Natural killer cell (primary cell): ENCODE measurements around the gene ERCC5. TPM values are rescaled to one million over a fixed set of nuclear protein-coding genes. Genes with fewer than 3 reads are reported as not detected.

Source experiments
- ATAC-seq, 3 donors: fragments of 150-1000 bp in 2 of 3; fragments of 200-7000 bp in 1 of 3; cut with Tn5 transposase; 1 replicate in 1 of 3; 2 replicates in 2 of 3; pipeline ENCODE4 v1.10.0; 2021; ENCODE audit warnings: mild to moderate bottlenecking in 2 of 3, moderate library complexity in 2 of 3
- DNase-seq, 2 donors: peaks; one replicate each; pipeline versions ENCODE4 v3.0.0 to v3.0.0-alpha.2; 2013 to 2021; ENCODE audit warnings: mixed read lengths in 1 of 2
- H3K27ac ChIP-seq: one replicate; pipeline ENCODE4 v1.5.1; 2013; ENCODE audit warnings: mild to moderate bottlenecking, low read length
- H3K27me3 ChIP-seq: one replicate; pipeline ENCODE4 v1.6.1; 2013; ENCODE audit warnings: low read length; ENCODE audit not compliant: control insufficient read depth, insufficient read depth
- H3K36me3 ChIP-seq: one replicate; pipeline ENCODE4 v1.6.1; 2013; ENCODE audit warnings: low read length; ENCODE audit not compliant: control insufficient read depth, insufficient read depth
- H3K4me1 ChIP-seq: one replicate; pipeline ENCODE4 v1.6.1; 2013; ENCODE audit warnings: low read length; ENCODE audit not compliant: control insufficient read depth, insufficient read depth
- H3K4me3 ChIP-seq: one replicate; pipeline ENCODE4 v1.5.1; 2013; ENCODE audit warnings: low read length
- H3K9me3 ChIP-seq: one replicate; pipeline ENCODE4 v1.6.1; 2013; ENCODE audit warnings: low read length; ENCODE audit not compliant: control insufficient read depth, insufficient read depth
- H3K27ac Mint-ChIP-seq, 2 donors: one replicate each; pipeline ENCODE4 v1.8.0; 2022; ENCODE audit warnings: mild to moderate bottlenecking in 2 of 2, mixed read lengths in 2 of 2, moderate library complexity in 1 of 2
- H3K27me3 Mint-ChIP-seq, 2 donors: one replicate each; pipeline ENCODE4 v1.8.0; 2022; ENCODE audit warnings: low read depth in 2 of 2, mixed read lengths in 2 of 2
- H3K36me3 Mint-ChIP-seq: one replicate; pipeline ENCODE4 v1.8.0; 2022; ENCODE audit warnings: mixed read lengths
- H3K4me1 Mint-ChIP-seq, 2 donors: one replicate each; pipeline ENCODE4 v1.8.0; 2022; ENCODE audit warnings: mixed read lengths in 2 of 2
- H3K4me3 Mint-ChIP-seq: one replicate; pipeline ENCODE4 v1.8.0; 2022; ENCODE audit warnings: mild to moderate bottlenecking, moderate library complexity, mixed read lengths
- H3K9me3 Mint-ChIP-seq, 2 donors: one replicate each; pipeline ENCODE4 v1.8.0; 2022; ENCODE audit warnings: mixed read lengths in 2 of 2
- WGBS: methylation state at CpG from one replicate; pipeline ENCODE4 v1.1.7; 2013; ENCODE audit warnings: missing lambda C conversion rate; ENCODE audit not compliant: insufficient coverage; 5-methylcytosine and 5-hydroxymethylcytosine counted together
- intact Hi-C: fragments of 100-400 bp; cut with micrococcal nuclease; formaldehyde crosslinking; loops from one replicate; pipeline ENCODE4 v1.14.2; 2022
- total RNA-seq, 4 donors: library from RNA; stranded (reverse); fragments of 120-200 nt in 1 of 4; gene quantifications; one replicate each; pipeline versions ENCODE4 v1.2.3 to v1.2.4, GENCODE V29; 2013 to 2022
- TF ChIP-seq, protein P1 (sequence below): fragments of 200-600 bp; IDR thresholded peaks from one replicate; pipeline ENCODE4 v1.8.0; 2022; ENCODE audit warnings: antibody characterized with exemption

ERCC5 gene
- total RNA-seq, 3 donors from 2014 or later (not counting 1 experiment from before 2014, with no cell fraction given) = 110 to 127 (median 126) TPM

DNA sequence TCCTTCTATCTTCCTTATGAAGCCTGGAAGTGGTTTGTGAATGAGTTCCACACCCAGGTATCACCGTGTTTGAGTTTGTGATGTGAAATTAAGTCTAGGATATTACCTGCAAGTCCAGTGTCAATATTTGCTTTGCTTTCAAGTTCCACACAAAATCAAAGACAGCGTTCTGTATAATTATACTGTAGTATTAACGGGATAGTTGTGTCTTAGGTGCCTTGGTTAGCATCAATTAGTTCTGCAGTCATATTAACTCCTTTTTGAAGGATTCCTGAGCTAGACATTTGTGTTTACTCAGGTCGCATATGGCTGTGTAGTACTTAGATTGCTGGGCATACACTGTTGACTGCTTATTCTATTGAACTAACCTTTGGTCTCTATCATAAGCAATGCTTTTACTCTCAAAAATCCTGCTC lies 54.4 kb downstream of the ERCC5 start:
- Mint-ChIP-seq H3K36me3 (no peaks in the 10 kb centered on the region), H3K4me1 (no peaks in the 10 kb centered on the region), H3K4me3 (no peak overlapping the region), H3K27me3 (peaks cover 3 to 5% of the 10 kb centered on the region in 2 donors), H3K9me3 (no peaks in the 10 kb centered on the region), H3K27ac (no peak overlapping the region)
- no peak overlapping the region for H3K4me3 ChIP-seq
- H3K9me3 ChIP-seq = no peaks in the 10 kb centered on the region
- no peak for ATAC-seq
- no peak overlapping the region for H3K27ac ChIP-seq
- TF ChIP-seq, protein P1, sequence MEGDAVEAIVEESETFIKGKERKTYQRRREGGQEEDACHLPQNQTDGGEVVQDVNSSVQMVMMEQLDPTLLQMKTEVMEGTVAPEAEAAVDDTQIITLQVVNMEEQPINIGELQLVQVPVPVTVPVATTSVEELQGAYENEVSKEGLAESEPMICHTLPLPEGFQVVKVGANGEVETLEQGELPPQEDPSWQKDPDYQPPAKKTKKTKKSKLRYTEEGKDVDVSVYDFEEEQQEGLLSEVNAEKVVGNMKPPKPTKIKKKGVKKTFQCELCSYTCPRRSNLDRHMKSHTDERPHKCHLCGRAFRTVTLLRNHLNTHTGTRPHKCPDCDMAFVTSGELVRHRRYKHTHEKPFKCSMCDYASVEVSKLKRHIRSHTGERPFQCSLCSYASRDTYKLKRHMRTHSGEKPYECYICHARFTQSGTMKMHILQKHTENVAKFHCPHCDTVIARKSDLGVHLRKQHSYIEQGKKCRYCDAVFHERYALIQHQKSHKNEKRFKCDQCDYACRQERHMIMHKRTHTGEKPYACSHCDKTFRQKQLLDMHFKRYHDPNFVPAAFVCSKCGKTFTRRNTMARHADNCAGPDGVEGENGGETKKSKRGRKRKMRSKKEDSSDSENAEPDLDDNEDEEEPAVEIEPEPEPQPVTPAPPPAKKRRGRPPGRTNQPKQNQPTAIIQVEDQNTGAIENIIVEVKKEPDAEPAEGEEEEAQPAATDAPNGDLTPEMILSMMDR = no peak
- intact Hi-C loops = no loop called here
- DNase-seq = no peak
- WGBS = 96% methylated on average over 3 of the region's 4 CpGs
- no peaks in the 10 kb centered on the region for H3K4me1 ChIP-seq
- no peaks in the 10 kb centered on the region for H3K36me3 ChIP-seq
- no peaks in the 10 kb centered on the region for H3K27me3 ChIP-seq

DNA sequence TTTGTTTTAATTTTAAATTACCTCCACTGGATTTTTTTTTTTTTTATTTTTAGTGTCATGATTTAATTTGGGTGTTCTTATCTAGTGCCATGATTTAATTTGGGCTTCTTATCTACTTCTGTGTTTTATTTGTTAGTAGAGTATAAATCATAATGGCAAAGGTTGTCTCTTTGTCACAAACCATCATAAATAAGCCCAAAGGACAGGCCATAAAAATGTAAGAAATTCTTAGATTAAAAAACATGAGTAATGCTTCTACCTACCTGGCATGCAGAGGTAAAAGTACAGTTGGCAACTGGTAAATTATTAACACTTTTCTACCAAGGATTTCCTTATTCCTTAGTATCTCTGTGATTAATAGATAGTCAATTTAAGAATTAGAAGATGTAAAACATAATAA lies 55.2 kb downstream of the ERCC5 start:
- intact Hi-C loops = no loop called here
- no peak for ATAC-seq
- H3K36me3 Mint-ChIP-seq = no peaks in the 10 kb centered on the region
- H3K4me1 Mint-ChIP-seq = no peaks in the 10 kb centered on the region
- H3K27me3 ChIP-seq = no peaks in the 10 kb centered on the region
- no peaks in the 10 kb centered on the region for H3K9me3 Mint-ChIP-seq
- H3K4me3 Mint-ChIP-seq = no peak overlapping the region
- no peaks in the 10 kb centered on the region for H3K36me3 ChIP-seq
- no peak overlapping the region for H3K4me3 ChIP-seq
- DNase-seq = no peak
- no peak overlapping the region for H3K27ac Mint-ChIP-seq
- no peak overlapping the region for H3K27ac ChIP-seq
- TF ChIP-seq, protein P1 = no peak
- H3K4me1 ChIP-seq = no peaks in the 10 kb centered on the region
- peaks cover 3 to 9% of the 10 kb centered on the region in 2 donors for H3K27me3 Mint-ChIP-seq
- no peaks in the 10 kb centered on the region for H3K9me3 ChIP-seq

DNA sequence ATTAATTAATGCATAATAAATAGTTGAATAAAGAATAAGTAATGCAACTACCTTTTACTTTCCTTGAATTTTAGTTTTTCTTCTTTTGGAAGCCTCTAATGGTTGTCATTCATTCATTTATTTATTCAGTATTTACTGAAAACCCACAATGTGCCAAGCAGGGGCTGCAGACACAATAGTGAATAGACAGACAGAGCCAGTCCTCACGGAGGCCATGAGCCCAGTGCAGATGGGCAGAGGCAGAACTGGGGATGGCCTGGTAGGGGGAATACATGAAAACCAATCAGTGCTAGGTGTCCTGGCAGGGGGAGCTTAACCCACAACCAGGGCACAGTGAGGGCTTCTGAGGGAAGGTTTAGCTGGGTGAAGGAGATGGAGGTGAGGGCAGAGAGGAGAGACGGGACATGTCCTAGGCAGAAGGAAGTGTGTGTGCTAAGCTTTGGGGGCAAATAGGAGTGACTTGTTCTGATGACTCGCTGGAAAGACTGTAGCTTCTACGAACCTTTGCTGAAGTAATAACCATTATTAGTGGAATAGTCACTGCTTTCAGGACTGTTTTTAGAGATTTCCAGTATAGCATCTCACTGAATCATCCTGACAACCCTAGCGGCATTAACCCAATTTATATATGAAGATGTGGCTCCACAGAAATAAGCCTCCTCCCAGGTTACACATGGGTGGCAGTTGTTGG lies 55.9 kb downstream of the ERCC5 start:
- TF ChIP-seq, protein P1 = no peak
- no peaks in the 10 kb centered on the region for H3K4me1 ChIP-seq
- H3K27me3 ChIP-seq = no peaks in the 10 kb centered on the region
- Mint-ChIP-seq H3K9me3 (no peaks in the 10 kb centered on the region), H3K27me3 (peaks cover 3 to 14% of the 10 kb centered on the region in 2 donors), H3K36me3 (no peaks in the 10 kb centered on the region), H3K27ac (no peak overlapping the region), H3K4me3 (no peak overlapping the region), H3K4me1 (no peaks in the 10 kb centered on the region)
- no peaks in the 10 kb centered on the region for H3K36me3 ChIP-seq
- no peak overlapping the region for H3K27ac ChIP-seq
- DNase-seq (no peak), ATAC-seq (no peak)
- WGBS = 84% methylated on average over 4 of the region's 5 CpGs
- no peak overlapping the region for H3K4me3 ChIP-seq
- H3K9me3 ChIP-seq = no peaks in the 10 kb centered on the region
- intact Hi-C loops = no loop called here

DNA sequence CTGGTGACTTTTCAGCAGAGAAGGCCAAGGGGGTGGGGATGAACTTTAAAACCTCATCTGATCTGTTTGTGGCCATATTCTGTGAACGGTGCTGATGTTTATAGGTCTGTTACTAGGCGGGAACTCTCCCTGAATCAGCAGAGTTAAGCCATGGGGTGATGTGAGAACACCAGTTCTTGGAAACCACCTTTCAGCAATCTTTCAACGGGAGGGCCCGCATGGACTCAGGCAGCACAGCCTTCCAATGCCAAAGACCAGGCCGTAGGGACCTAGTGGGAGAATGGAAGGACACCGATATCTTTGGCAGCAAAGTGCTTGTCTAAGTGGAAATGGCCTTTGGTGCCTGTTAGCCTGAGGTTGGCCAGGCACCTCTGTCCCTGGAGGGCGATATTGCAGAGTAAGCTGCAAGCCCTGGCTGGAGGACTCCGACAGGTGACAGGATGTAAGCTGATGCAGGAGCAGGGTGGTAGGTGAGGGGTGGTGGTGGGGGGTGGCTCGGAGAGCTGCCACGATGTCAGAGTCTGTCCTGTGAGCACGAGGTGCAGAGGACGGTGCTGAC lies 57.0 kb downstream of the ERCC5 start:
- DNase-seq = no peak
- no peaks in the 10 kb centered on the region for H3K9me3 Mint-ChIP-seq
- Histone ChIP-seq H3K27ac (no peak overlapping the region), H3K4me3 (no peak overlapping the region), H3K9me3 (no peaks in the 10 kb centered on the region), H3K27me3 (peaks cover 3% of the 10 kb centered on the region), H3K4me1 (no peaks in the 10 kb centered on the region), H3K36me3 (no peaks in the 10 kb centered on the region)
- intact Hi-C loops = no loop called here
- H3K36me3 Mint-ChIP-seq = no peaks in the 10 kb centered on the region
- ATAC-seq = no peak
- TF ChIP-seq, protein P1 = no peak
- WGBS = 88% methylated on average over 12 of the region's 12 CpGs
- H3K27me3 Mint-ChIP-seq = peaks cover 1 to 19% of the 10 kb centered on the region in 2 donors
- H3K4me1 Mint-ChIP-seq = no peaks in the 10 kb centered on the region
- H3K27ac Mint-ChIP-seq = no peak overlapping the region
- no peak overlapping the region for H3K4me3 Mint-ChIP-seq
